ENCODE measurements around the gene KLHL25. TPM values are rescaled to one million over a fixed set of nuclear protein-coding genes. Genes with fewer than 3 reads are reported as not detected.

KLHL25 gene
- total RNA-seq, 2 experiments from 2014 or later = 5.3 TPM

- Mint-ChIP-seq H3K9me3 (ENCODE audit: insufficient read depth) (no peaks in the 10 kb centered on the region), H3K4me3 (no peak overlapping the region), H3K4me1 (ENCODE audit: low read depth) (no peaks in the 10 kb centered on the region), H3K36me3 (ENCODE audit: low read depth) (no peaks in the 10 kb centered on the region), H3K27me3 (ENCODE audit: low read depth) (no peaks in the 10 kb centered on the region), H3K27ac (no peak overlapping the region)
- ATAC-seq (no peak), DNase-seq (no peak)
- ChIA-PET CTCF (interaction anchor here (0.7 kb wide), 1 partner anchor 33 kb away, joined by 3 read pairs; no protein-coding TSS in a partner anchor), POLR2A (no interaction called here)
Measured at GRCh38 chr15:85762756-85763127, 32.0 kb downstream of the KLHL25 start.

- ATAC-seq = no peak
- no peaks in the 10 kb centered on the region for H3K27me3 Mint-ChIP-seq (ENCODE audit: low read depth)
- POLR2A ChIA-PET = no interaction called here
- H3K36me3 Mint-ChIP-seq (ENCODE audit: low read depth) = no peaks in the 10 kb centered on the region
- H3K27ac Mint-ChIP-seq = no peak overlapping the region
- no peak overlapping the region for H3K4me3 Mint-ChIP-seq
- CTCF ChIA-PET = no interaction called here
- H3K9me3 Mint-ChIP-seq (ENCODE audit: insufficient read depth) = no peaks in the 10 kb centered on the region
- H3K4me1 Mint-ChIP-seq (ENCODE audit: low read depth) = no peaks in the 10 kb centered on the region
- no peak for DNase-seq
Measured at GRCh38 chr15:85762039-85762755, 32.5 kb downstream of the KLHL25 start.

- POLR2A ChIA-PET = no interaction called here
- no peak for ATAC-seq
Measured at GRCh38 chr15:85761635-85762034, 33.1 kb downstream of the KLHL25 start.

GRCh38 chr15:85760531-85761371, 34.0 kb downstream of the KLHL25 start:
- CTCF ChIA-PET = no interaction called here
- Mint-ChIP-seq H3K27me3 (ENCODE audit: low read depth) (no peaks in the 10 kb centered on the region), H3K4me1 (ENCODE audit: low read depth) (no peaks in the 10 kb centered on the region), H3K36me3 (ENCODE audit: low read depth) (no peaks in the 10 kb centered on the region), H3K27ac (no peak overlapping the region), H3K9me3 (ENCODE audit: insufficient read depth) (no peaks in the 10 kb centered on the region), H3K4me3 (no peak overlapping the region)
- ATAC-seq = no peak
- no peak for DNase-seq
- POLR2A ChIA-PET = no interaction called here

More at GRCh38 chr15:85761635-85762034, 33.1 kb downstream of the KLHL25 start:
- H3K9me3 Mint-ChIP-seq (ENCODE audit: insufficient read depth) = no peaks in the 10 kb centered on the region
- H3K4me3 Mint-ChIP-seq = no peak overlapping the region
- no peaks in the 10 kb centered on the region for H3K4me1 Mint-ChIP-seq (ENCODE audit: low read depth)
- H3K36me3 Mint-ChIP-seq (ENCODE audit: low read depth) = no peaks in the 10 kb centered on the region
- no peak overlapping the region for H3K27ac Mint-ChIP-seq
- CTCF ChIA-PET = no interaction called here
- DNase-seq = no peak
- H3K27me3 Mint-ChIP-seq (ENCODE audit: low read depth) = no peaks in the 10 kb centered on the region

GRCh38 chr15:85760049-85760448, 34.7 kb downstream of the KLHL25 start:
- H3K36me3 Mint-ChIP-seq (ENCODE audit: low read depth) = no peaks in the 10 kb centered on the region
- ChIA-PET CTCF (no interaction called here), POLR2A (no interaction called here)
- no peak for ATAC-seq
- no peaks in the 10 kb centered on the region for H3K27me3 Mint-ChIP-seq (ENCODE audit: low read depth)
- H3K9me3 Mint-ChIP-seq (ENCODE audit: insufficient read depth) = no peaks in the 10 kb centered on the region
- H3K27ac Mint-ChIP-seq = no peak overlapping the region
- H3K4me1 Mint-ChIP-seq (ENCODE audit: low read depth) = no peaks in the 10 kb centered on the region
- H3K4me3 Mint-ChIP-seq = no peak overlapping the region
- no peak for DNase-seq

GRCh38 chr15:85759376-85759775, 35.3 kb downstream of the KLHL25 start:
- H3K4me1 Mint-ChIP-seq (ENCODE audit: low read depth) = no peaks in the 10 kb centered on the region
- no peak overlapping the region for H3K4me3 Mint-ChIP-seq
- ATAC-seq = no peak
- POLR2A ChIA-PET = no interaction called here
- CTCF ChIA-PET = no interaction called here
- H3K27me3 Mint-ChIP-seq (ENCODE audit: low read depth) = no peaks in the 10 kb centered on the region
- H3K27ac Mint-ChIP-seq = no peak overlapping the region
- DNase-seq = no peak
- no peaks in the 10 kb centered on the region for H3K36me3 Mint-ChIP-seq (ENCODE audit: low read depth)
- no peaks in the 10 kb centered on the region for H3K9me3 Mint-ChIP-seq (ENCODE audit: insufficient read depth)

- no peaks in the 10 kb centered on the region for H3K27me3 Mint-ChIP-seq (ENCODE audit: low read depth)
- DNase-seq (no peak), ATAC-seq (no peak)
- H3K4me3 Mint-ChIP-seq = no peak overlapping the region
- no peaks in the 10 kb centered on the region for H3K9me3 Mint-ChIP-seq (ENCODE audit: insufficient read depth)
- H3K27ac Mint-ChIP-seq = no peak overlapping the region
- H3K36me3 Mint-ChIP-seq (ENCODE audit: low read depth) = no peaks in the 10 kb centered on the region
- no peaks in the 10 kb centered on the region for H3K4me1 Mint-ChIP-seq (ENCODE audit: low read depth)
- ChIA-PET CTCF (no interaction called here), POLR2A (no interaction called here)
Measured at GRCh38 chr15:85758655-85758978, 36.1 kb downstream of the KLHL25 start.

GRCh38 chr15:85757939-85758654, 36.6 kb downstream of the KLHL25 start:
- Mint-ChIP-seq H3K27me3 (ENCODE audit: low read depth) (no peaks in the 10 kb centered on the region), H3K4me1 (ENCODE audit: low read depth) (peaks cover 4% of the 10 kb centered on the region), H3K4me3 (no peak overlapping the region), H3K9me3 (ENCODE audit: insufficient read depth) (no peaks in the 10 kb centered on the region), H3K36me3 (ENCODE audit: low read depth) (no peaks in the 10 kb centered on the region), H3K27ac (no peak overlapping the region)
- DNase-seq (no peak), ATAC-seq (no peak)
- ChIA-PET CTCF (no interaction called here), POLR2A (no interaction called here)

- no peaks in the 10 kb centered on the region for H3K27me3 Mint-ChIP-seq (ENCODE audit: low read depth)
- H3K9me3 Mint-ChIP-seq (ENCODE audit: insufficient read depth) = no peaks in the 10 kb centered on the region
- H3K36me3 Mint-ChIP-seq (ENCODE audit: low read depth) = no peaks in the 10 kb centered on the region
- ATAC-seq (no peak), DNase-seq (no peak)
- peaks cover 9% of the 10 kb centered on the region for H3K4me1 Mint-ChIP-seq (ENCODE audit: low read depth)
- ChIA-PET POLR2A (no interaction called here), CTCF (no interaction called here)
- H3K4me3 Mint-ChIP-seq = no peak overlapping the region
- H3K27ac Mint-ChIP-seq = no peak overlapping the region
Measured at GRCh38 chr15:85757073-85757938, 37.4 kb downstream of the KLHL25 start.

- CTCF ChIA-PET = no interaction called here
- Mint-ChIP-seq H3K4me1 (ENCODE audit: low read depth) (peaks cover 17% of the 10 kb centered on the region), H3K27me3 (ENCODE audit: low read depth) (no peaks in the 10 kb centered on the region), H3K9me3 (ENCODE audit: insufficient read depth) (no peaks in the 10 kb centered on the region), H3K27ac (no peak overlapping the region), H3K36me3 (ENCODE audit: low read depth) (no peaks in the 10 kb centered on the region), H3K4me3 (no peak overlapping the region)
- POLR2A ChIA-PET = no interaction called here
- DNase-seq (no peak), ATAC-seq (no peak)
Measured at GRCh38 chr15:85756411-85757072, 38.2 kb downstream of the KLHL25 start.

- Mint-ChIP-seq H3K4me1 (ENCODE audit: low read depth) (peaks cover 23% of the 10 kb centered on the region), H3K9me3 (ENCODE audit: insufficient read depth) (no peaks in the 10 kb centered on the region), H3K27ac (no peak overlapping the region), H3K36me3 (ENCODE audit: low read depth) (no peaks in the 10 kb centered on the region), H3K27me3 (ENCODE audit: low read depth) (no peaks in the 10 kb centered on the region), H3K4me3 (no peak overlapping the region)
- CTCF ChIA-PET = no interaction called here
- POLR2A ChIA-PET = no interaction called here
- no peak for ATAC-seq
- no peak for DNase-seq
Measured at GRCh38 chr15:85755942-85756341, 38.8 kb downstream of the KLHL25 start.
